HepG2 (cell line): Measurements from ENCODE around the gene PEX10. TPM values are rescaled to one million over a fixed set of nuclear protein-coding genes. Genes with fewer than 3 reads are reported as not detected.

ENCODE experiments used
- ATAC-seq: fragments of 200-7000 bp; cut with Tn5 transposase; 3 replicates; pipeline ENCODE4 v1.9.1; 2020; ENCODE audit warnings: mild to moderate bottlenecking, moderate library complexity
- BruUV-seq: library from RNA; stranded (reverse); fragments of 400-500 nt; replicated peaks from 2 replicates; lab custom pipeline; 2021; lab: Mats Ljungman, UMichigan
- CTCF ChIA-PET: fragments of 300-600 bp; formaldehyde crosslinking; extraction: SDS; loops from one replicate; lab custom pipeline; 2021; ENCODE audit warnings: low total read pairs, inconsistent platforms, low intra/inter-chr PET ratio; lab: Yijun Ruan, JAX
- POLR2A ChIA-PET: fragments of 350-600 bp; sonication (Branson Sonifier 250); formaldehyde crosslinking; loops from one replicate; lab custom pipeline; 2020; ENCODE audit warnings: antibody characterized with exemption, inconsistent platforms; lab: Yijun Ruan, JAX
- DNase-seq: peaks from one replicate; pipeline ENCODE4 v3.0.0-alpha.2; 2015; ENCODE audit warnings: low spot score
- FAIRE-seq: peaks from 3 replicates; lab custom pipeline; 2011; peaks lifted over from hg19 to GRCh38; lab: Jason Lieb, UNC
- H2AFZ ChIP-seq: one replicate; pipeline ENCODE4 v1.6.1; 2011; ENCODE audit warnings: low read length, inconsistent platforms
- H3K27ac ChIP-seq: fragments of 300-600 bp; 3 replicates; pipeline ENCODE4 v1.8.0; 2011; ENCODE audit warnings: mixed run types, mild to moderate bottlenecking, mixed read lengths, low read length, inconsistent platforms; ENCODE audit not compliant: insufficient read depth; ENCODE audit errors: extremely low read length
- H3K27me3 ChIP-seq, 2 experiments: fragments of 200-600 bp in 1 of 2; 2 replicates in 1 of 2; 3 replicates in 1 of 2; pipeline versions ENCODE4 v1.6.0 to v1.8.0; 2011; ENCODE audit warnings: low read length in 2 of 2, mild to moderate bottlenecking in 2 of 2, moderate library complexity in 2 of 2, inconsistent platforms in 1 of 2; ENCODE audit not compliant: insufficient read depth in 2 of 2, control insufficient read depth in 1 of 2
- H3K36me3 ChIP-seq, 2 experiments: fragments of 200-600 bp in 1 of 2; replicated peaks in 1 of 2; 2 replicates in 1 of 2; 3 replicates in 1 of 2; pipeline versions ENCODE4 v1.5.1 to v1.8.0; 2011; ENCODE audit warnings: low read length in 2 of 2, inconsistent platforms in 1 of 2; ENCODE audit not compliant: insufficient read depth in 2 of 2, control insufficient read depth in 1 of 2
- H3K4me1 ChIP-seq: 2 replicates; pipeline ENCODE4 v1.5.1; 2012; ENCODE audit warnings: low read length, inconsistent platforms; ENCODE audit not compliant: insufficient read depth
- H3K4me2 ChIP-seq: 2 replicates; pipeline ENCODE4 v1.6.0; 2011; ENCODE audit warnings: low read depth, low read length, inconsistent platforms
- H3K4me3 ChIP-seq, 3 experiments: fragments of 200-600 bp in 1 of 3; sonication (generic), shearing (Covaris generic) in 1 of 3; replicated peaks in 1 of 3; 2 replicates each; pipeline ENCODE4 v1.5.1; 2011 to 2016; ENCODE audit warnings: low read length in 3 of 3, inconsistent platforms in 2 of 3, low read depth in 2 of 3, mild to moderate bottlenecking in 2 of 3, control low read depth in 1 of 3, mixed read lengths in 1 of 3; ENCODE audit not compliant: insufficient read depth in 1 of 3
- H3K79me2 ChIP-seq: one replicate; pipeline ENCODE4 v1.6.1; 2011; ENCODE audit warnings: low read length, inconsistent platforms; ENCODE audit not compliant: insufficient read depth
- H3K9ac ChIP-seq: 2 replicates; pipeline ENCODE4 v1.6.0; 2011; ENCODE audit warnings: mild to moderate bottlenecking, low read depth, low read length, inconsistent platforms; ENCODE audit not compliant: insufficient read depth
- H3K9me3 ChIP-seq: 2 replicates; pipeline ENCODE4 v1.5.1; 2012; ENCODE audit warnings: mild to moderate bottlenecking, low read length
- H4K20me1 ChIP-seq: 2 replicates; pipeline ENCODE4 v1.6.0; 2011; ENCODE audit warnings: inconsistent platforms, mild to moderate bottlenecking, low read length, moderate library complexity; ENCODE audit not compliant: insufficient read depth
- ATAD3A ChIP-seq: sonication (generic); formaldehyde crosslinking; IDR thresholded peaks from 2 replicates; pipeline ENCODE4 v1.4.0; 2020; ENCODE audit warnings: missing genetic modification reagents
- CBFB ChIP-seq: sonication (generic); formaldehyde crosslinking; IDR thresholded peaks from 2 replicates; pipeline ENCODE4 v1.4.0; 2020; ENCODE audit warnings: missing genetic modification reagents
- EHMT2 ChIP-seq: fragments of 200-600 bp; sonication (generic); IDR thresholded peaks from 2 replicates; pipeline ENCODE4 v1.7.0; 2017; ENCODE audit warnings: antibody characterized with exemption, low read depth, low read length, borderline replicate concordance
- HNRNPK ChIP-seq: fragments of 200-400 bp; formaldehyde crosslinking; IDR thresholded peaks from 2 replicates; pipeline ENCODE4 v1.6.1; 2018; ENCODE audit warnings: low read length, low read depth, moderate library complexity, mild to moderate bottlenecking; ENCODE audit not compliant: poor library complexity, severe bottlenecking
- IRX3 ChIP-seq: sonication (generic); formaldehyde crosslinking; IDR thresholded peaks from 2 replicates; pipeline ENCODE4 v1.8.1; 2023; ENCODE audit warnings: mild to moderate bottlenecking, low read depth, missing genetic modification reagents, borderline replicate concordance
- KAT7 ChIP-seq: IDR thresholded peaks from 2 replicates; pipeline ENCODE4 v1.6.1; 2018; ENCODE audit warnings: borderline replicate concordance, missing compliant biosample characterization
- KAT8 ChIP-seq: IDR thresholded peaks from 2 replicates; pipeline ENCODE4 v1.6.1; 2016; ENCODE audit warnings: missing genetic modification reagents, missing compliant biosample characterization
- MYNN ChIP-seq: sonication (generic); formaldehyde crosslinking; IDR thresholded peaks from 2 replicates; pipeline ENCODE4 v1.4.0; 2020; ENCODE audit warnings: mild to moderate bottlenecking, low read depth, missing genetic modification reagents
- POLR2AphosphoS5 ChIP-seq: IDR thresholded peaks from 2 replicates; pipeline ENCODE4 v1.6.1; 2012; ENCODE audit warnings: low read depth, low read length
- TMF1 ChIP-seq: sonication (generic); formaldehyde crosslinking; IDR thresholded peaks from 2 replicates; pipeline ENCODE4 v1.8.1; 2022; ENCODE audit warnings: low read depth, missing genetic modification reagents
- ZNF335 ChIP-seq: sonication (generic); formaldehyde crosslinking; IDR thresholded peaks from 2 replicates; pipeline ENCODE4 v1.4.0; 2020; ENCODE audit warnings: missing genetic modification reagents
- ZNF33A ChIP-seq: sonication (generic); formaldehyde crosslinking; IDR thresholded peaks from 2 replicates; pipeline ENCODE4 v1.5.1; 2020; ENCODE audit warnings: missing genetic modification reagents, mild to moderate bottlenecking, moderate library complexity, borderline replicate concordance
- WGBS: methylation state at CpG from one replicate; pipeline ENCODE4 v1.1.6; 2017; ENCODE audit warnings: low lambda C conversion rate; 5-methylcytosine and 5-hydroxymethylcytosine counted together
- in situ Hi-C: cut with HindIII; loops from 2 replicates; pipeline ENCODE4 v1.10.0; 2017; ENCODE audit warnings: low pct_unique_long_range_greater_than_20kb; ENCODE audit not compliant: extremely low pct_ligation_motif_present
- intact Hi-C: fragments of 100-400 bp; cut with micrococcal nuclease; formaldehyde crosslinking; loops from one replicate; pipeline ENCODE4 v1.10.0; 2022; ENCODE audit not compliant: unreplicated experiment
- polyA plus RNA-seq, 8 experiments: library from polyadenylated mRNA; depleted of rRNA in 3 of 8; stranded (reverse) in 7 of 8; unstranded in 1 of 8; fragments of >200 nt; fragmentation: Illumina TruSeq in 4 of 8; extraction: Trizol in 4 of 8; gene quantifications; 2 replicates each; pipeline versions ENCODE4 v1.2.1 to v1.2.3, GENCODE V29; 2011 to 2016; ENCODE audit warnings: low read depth in 4 of 8, missing spikeins in 1 of 8, mixed read lengths in 1 of 8; ENCODE audit not compliant: insufficient read depth in 1 of 8
- total RNA-seq, 5 experiments: library from RNA; depleted of rRNA; stranded (reverse); fragments of >200 nt; fragmentation: Illumina TruSeq; extraction: Trizol; gene quantifications; 2 replicates each; pipeline ENCODE4 v1.2.3, GENCODE V29; 2016; ENCODE audit warnings: low read depth in 1 of 5
- TF ChIP-seq, protein P1 (sequence below): sonication (generic); formaldehyde crosslinking; conservative IDR thresholded peaks from 2 replicates; pipeline ENCODE4 v1.5.0; 2020; ENCODE audit warnings: missing genetic modification reagents
- TF ChIP-seq, protein P2 (sequence below): fragments of 450-650 bp; IDR thresholded peaks from 2 replicates; pipeline ENCODE4 v1.6.1; 2017; ENCODE audit warnings: mild to moderate bottlenecking
- TF ChIP-seq, protein P3 (sequence below): sonication (generic); formaldehyde crosslinking; conservative IDR thresholded peaks from 2 replicates; pipeline ENCODE4 v1.4.0; 2020; ENCODE audit warnings: missing genetic modification reagents

The PEX10 gene
- total and polyA plus RNA-seq, 2 of the 13 experiments (the other 11 are each of a cell fraction or from before 2014, with no cell fraction given), result 16.1 to 39.6 TPM

DNA sequence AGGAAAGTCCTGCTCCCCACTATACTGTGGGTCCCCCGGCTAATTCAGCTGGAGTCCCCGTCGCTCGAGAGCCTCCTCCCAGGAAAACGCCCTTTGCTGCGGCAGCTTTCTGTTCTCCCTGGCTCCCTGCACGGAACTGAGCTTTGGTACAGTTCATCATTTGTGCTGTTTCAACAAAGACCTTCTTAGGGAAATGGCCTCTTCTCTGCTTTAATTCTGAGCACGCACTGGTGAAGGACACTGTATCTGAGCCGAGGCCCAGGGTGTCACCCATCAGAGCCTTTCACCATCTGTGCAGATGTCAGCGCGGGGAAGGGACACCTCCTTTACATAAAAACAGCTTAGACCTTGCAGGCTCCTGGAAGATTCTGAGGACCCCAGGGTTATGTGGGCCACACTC is 13.5 kb upstream of the PEX10 start:
- no TSS peak for BruUV-seq
- Histone ChIP-seq H2AFZ (no peak overlapping the region), H3K27me3 (peaks cover 5 to 44% of the 10 kb centered on the region in 2 experiments; a peak in 4 of 5 replicates), H3K36me3 (no peaks in the 10 kb centered on the region), H3K9ac (no peak overlapping the region), H4K20me1 (no peaks in the 10 kb centered on the region), H3K9me3 (peaks cover 22% of the 10 kb centered on the region)
- no peak for ATAC-seq
- no peak for TF ChIP-seq KAT8 (CRISPR knock-in tag)
- TF ChIP-seq IRX3 (CRISPR knock-in tag), result no peak
- TF ChIP-seq ZNF335, result no peak
- TF ChIP-seq HNRNPK, result no peak
- TF ChIP-seq ATAD3A (CRISPR knock-in tag), result no peak
- TF ChIP-seq MYNN (CRISPR knock-in tag), result no peak
- no peak for TF ChIP-seq POLR2AphosphoS5
- no peak for TF ChIP-seq CBFB (CRISPR knock-in tag)
- no peak for TF ChIP-seq ZNF33A
- TF ChIP-seq, protein P1, sequence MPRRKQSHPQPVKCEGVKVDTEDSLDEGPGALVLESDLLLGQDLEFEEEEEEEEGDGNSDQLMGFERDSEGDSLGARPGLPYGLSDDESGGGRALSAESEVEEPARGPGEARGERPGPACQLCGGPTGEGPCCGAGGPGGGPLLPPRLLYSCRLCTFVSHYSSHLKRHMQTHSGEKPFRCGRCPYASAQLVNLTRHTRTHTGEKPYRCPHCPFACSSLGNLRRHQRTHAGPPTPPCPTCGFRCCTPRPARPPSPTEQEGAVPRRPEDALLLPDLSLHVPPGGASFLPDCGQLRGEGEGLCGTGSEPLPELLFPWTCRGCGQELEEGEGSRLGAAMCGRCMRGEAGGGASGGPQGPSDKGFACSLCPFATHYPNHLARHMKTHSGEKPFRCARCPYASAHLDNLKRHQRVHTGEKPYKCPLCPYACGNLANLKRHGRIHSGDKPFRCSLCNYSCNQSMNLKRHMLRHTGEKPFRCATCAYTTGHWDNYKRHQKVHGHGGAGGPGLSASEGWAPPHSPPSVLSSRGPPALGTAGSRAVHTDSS, result no peak
- TF ChIP-seq EHMT2, result no peak
- TF ChIP-seq, protein P2, sequence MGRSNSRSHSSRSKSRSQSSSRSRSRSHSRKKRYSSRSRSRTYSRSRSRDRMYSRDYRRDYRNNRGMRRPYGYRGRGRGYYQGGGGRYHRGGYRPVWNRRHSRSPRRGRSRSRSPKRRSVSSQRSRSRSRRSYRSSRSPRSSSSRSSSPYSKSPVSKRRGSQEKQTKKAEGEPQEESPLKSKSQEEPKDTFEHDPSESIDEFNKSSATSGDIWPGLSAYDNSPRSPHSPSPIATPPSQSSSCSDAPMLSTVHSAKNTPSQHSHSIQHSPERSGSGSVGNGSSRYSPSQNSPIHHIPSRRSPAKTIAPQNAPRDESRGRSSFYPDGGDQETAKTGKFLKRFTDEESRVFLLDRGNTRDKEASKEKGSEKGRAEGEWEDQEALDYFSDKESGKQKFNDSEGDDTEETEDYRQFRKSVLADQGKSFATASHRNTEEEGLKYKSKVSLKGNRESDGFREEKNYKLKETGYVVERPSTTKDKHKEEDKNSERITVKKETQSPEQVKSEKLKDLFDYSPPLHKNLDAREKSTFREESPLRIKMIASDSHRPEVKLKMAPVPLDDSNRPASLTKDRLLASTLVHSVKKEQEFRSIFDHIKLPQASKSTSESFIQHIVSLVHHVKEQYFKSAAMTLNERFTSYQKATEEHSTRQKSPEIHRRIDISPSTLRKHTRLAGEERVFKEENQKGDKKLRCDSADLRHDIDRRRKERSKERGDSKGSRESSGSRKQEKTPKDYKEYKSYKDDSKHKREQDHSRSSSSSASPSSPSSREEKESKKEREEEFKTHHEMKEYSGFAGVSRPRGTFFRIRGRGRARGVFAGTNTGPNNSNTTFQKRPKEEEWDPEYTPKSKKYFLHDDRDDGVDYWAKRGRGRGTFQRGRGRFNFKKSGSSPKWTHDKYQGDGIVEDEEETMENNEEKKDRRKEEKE, result no peak
- TF ChIP-seq, protein P3, sequence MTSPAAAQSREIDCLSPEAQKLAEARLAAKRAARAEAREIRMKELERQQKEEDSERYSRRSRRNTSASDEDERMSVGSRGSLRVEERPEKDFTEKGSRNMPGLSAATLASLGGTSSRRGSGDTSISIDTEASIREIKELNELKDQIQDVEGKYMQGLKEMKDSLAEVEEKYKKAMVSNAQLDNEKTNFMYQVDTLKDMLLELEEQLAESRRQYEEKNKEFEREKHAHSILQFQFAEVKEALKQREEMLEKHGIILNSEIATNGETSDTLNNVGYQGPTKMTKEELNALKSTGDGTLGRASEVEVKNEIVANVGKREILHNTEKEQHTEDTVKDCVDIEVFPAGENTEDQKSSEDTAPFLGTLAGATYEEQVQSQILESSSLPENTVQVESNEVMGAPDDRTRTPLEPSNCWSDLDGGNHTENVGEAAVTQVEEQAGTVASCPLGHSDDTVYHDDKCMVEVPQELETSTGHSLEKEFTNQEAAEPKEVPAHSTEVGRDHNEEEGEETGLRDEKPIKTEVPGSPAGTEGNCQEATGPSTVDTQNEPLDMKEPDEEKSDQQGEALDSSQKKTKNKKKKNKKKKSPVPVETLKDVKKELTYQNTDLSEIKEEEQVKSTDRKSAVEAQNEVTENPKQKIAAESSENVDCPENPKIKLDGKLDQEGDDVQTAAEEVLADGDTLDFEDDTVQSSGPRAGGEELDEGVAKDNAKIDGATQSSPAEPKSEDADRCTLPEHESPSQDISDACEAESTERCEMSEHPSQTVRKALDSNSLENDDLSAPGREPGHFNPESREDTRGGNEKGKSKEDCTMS (CRISPR knock-in tag), result no peak
- TF ChIP-seq KAT7, result no peak
- TF ChIP-seq TMF1 (CRISPR knock-in tag), result no peak
- TF ChIP-seq, all 625 proteins: peak for 0
- intact Hi-C loops, result no loop called here
- POLR2A ChIA-PET, result no interaction called here
- 34% methylated on average over 9 of the region's 11 CpGs for WGBS
- Histone ChIP-seq H3K27ac (no peak overlapping the region), H3K4me2 (no peak overlapping the region), H3K79me2 (no peaks in the 10 kb centered on the region), H3K4me3 (no peak overlapping the region), H3K4me1 (no peaks in the 10 kb centered on the region)
- in situ Hi-C loops, result no loop called here
- CTCF ChIA-PET, result no interaction called here
- FAIRE-seq (no peak), DNase-seq (no peak)
